Liver (tissue), 3 donors: Measurements from ENCODE around the gene CACFD1.

ENCODE experiments used
- HNF4A ChIP-seq, 2 donors: conservative IDR thresholded peaks; 2 replicates each; pipeline ENCODE4 v1.6.1; 2016; ENCODE audit warnings: antibody characterized with exemption in 2 of 2, mild to moderate bottlenecking in 2 of 2
- RXRA ChIP-seq, 2 donors: IDR thresholded peaks; 2 replicates each; pipeline ENCODE4 v1.6.1; 2017 to 2018; ENCODE audit warnings: antibody characterized with exemption in 2 of 2, mild to moderate bottlenecking in 1 of 2
- SP1 ChIP-seq: IDR thresholded peaks from 2 replicates; pipeline ENCODE4 v1.6.1; 2018; ENCODE audit warnings: antibody characterized with exemption, mild to moderate bottlenecking
- TAF1 ChIP-seq: conservative IDR thresholded peaks from 2 replicates; pipeline ENCODE4 v1.6.1; 2016; ENCODE audit warnings: antibody characterized with exemption, mild to moderate bottlenecking
- YY1 ChIP-seq: IDR thresholded peaks from 2 replicates; pipeline ENCODE4 v1.6.1; 2016; ENCODE audit warnings: antibody characterized with exemption, mild to moderate bottlenecking
- TF ChIP-seq, protein P1 (sequence below): fragments of 150-350 bp; IDR thresholded peaks from 2 replicates; pipeline ENCODE4 v1.5.1; 2017; ENCODE audit warnings: improper control_type of control experiment, low read depth, low read length; ENCODE audit not compliant: missing input control
- TF ChIP-seq, protein P2 (sequence below): IDR thresholded peaks from 2 replicates; pipeline ENCODE4 v1.6.1; 2016; ENCODE audit warnings: antibody characterized with exemption, mild to moderate bottlenecking
- donor health status: healthy.
- donor health status: healthy.

DNA sequence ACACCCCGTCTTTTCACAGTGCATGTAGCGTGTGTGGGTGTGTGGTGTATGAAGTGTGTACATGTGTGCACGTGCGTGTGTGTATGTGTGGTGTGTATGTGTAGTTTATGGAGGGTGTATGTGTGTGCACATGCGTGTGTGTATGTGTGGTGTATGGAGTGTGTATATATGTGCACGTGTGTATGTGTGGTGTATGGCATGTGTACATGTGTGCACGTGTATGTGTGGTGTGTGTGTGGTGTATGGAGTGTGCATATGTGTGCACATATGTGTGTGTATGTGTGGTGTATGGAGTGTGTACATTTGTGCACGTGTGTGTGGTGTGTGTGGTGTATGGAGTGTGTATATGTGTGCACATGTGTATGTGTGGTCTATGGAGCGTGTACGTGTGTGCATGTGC lies 51.8 kb downstream of the CACFD1 start:
- TF ChIP-seq, protein P1, sequence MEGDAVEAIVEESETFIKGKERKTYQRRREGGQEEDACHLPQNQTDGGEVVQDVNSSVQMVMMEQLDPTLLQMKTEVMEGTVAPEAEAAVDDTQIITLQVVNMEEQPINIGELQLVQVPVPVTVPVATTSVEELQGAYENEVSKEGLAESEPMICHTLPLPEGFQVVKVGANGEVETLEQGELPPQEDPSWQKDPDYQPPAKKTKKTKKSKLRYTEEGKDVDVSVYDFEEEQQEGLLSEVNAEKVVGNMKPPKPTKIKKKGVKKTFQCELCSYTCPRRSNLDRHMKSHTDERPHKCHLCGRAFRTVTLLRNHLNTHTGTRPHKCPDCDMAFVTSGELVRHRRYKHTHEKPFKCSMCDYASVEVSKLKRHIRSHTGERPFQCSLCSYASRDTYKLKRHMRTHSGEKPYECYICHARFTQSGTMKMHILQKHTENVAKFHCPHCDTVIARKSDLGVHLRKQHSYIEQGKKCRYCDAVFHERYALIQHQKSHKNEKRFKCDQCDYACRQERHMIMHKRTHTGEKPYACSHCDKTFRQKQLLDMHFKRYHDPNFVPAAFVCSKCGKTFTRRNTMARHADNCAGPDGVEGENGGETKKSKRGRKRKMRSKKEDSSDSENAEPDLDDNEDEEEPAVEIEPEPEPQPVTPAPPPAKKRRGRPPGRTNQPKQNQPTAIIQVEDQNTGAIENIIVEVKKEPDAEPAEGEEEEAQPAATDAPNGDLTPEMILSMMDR = no peak
- TF ChIP-seq SP1 = no peak
- TF ChIP-seq HNF4A (conservative IDR thresholded peaks at IDR 0.05) = no peak
- TF ChIP-seq RXRA (IDR thresholded peaks at IDR 0.05) = no peak
- no peak for TF ChIP-seq YY1
- TF ChIP-seq, protein P2, sequence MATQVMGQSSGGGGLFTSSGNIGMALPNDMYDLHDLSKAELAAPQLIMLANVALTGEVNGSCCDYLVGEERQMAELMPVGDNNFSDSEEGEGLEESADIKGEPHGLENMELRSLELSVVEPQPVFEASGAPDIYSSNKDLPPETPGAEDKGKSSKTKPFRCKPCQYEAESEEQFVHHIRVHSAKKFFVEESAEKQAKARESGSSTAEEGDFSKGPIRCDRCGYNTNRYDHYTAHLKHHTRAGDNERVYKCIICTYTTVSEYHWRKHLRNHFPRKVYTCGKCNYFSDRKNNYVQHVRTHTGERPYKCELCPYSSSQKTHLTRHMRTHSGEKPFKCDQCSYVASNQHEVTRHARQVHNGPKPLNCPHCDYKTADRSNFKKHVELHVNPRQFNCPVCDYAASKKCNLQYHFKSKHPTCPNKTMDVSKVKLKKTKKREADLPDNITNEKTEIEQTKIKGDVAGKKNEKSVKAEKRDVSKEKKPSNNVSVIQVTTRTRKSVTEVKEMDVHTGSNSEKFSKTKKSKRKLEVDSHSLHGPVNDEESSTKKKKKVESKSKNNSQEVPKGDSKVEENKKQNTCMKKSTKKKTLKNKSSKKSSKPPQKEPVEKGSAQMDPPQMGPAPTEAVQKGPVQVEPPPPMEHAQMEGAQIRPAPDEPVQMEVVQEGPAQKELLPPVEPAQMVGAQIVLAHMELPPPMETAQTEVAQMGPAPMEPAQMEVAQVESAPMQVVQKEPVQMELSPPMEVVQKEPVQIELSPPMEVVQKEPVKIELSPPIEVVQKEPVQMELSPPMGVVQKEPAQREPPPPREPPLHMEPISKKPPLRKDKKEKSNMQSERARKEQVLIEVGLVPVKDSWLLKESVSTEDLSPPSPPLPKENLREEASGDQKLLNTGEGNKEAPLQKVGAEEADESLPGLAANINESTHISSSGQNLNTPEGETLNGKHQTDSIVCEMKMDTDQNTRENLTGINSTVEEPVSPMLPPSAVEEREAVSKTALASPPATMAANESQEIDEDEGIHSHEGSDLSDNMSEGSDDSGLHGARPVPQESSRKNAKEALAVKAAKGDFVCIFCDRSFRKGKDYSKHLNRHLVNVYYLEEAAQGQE = no peak
- no peak for TF ChIP-seq TAF1
